PC-3 (cell line): ENCODE results near the gene IL17D.

ENCODE experiments used
- EZH2 ChIP-seq: fragments of 300-600 bp; sonication (generic); IDR thresholded peaks from one replicate; pipeline ENCODE4 v1.6.1; 2017; ENCODE audit warnings: antibody characterized with exemption, mild to moderate bottlenecking, low read length; ENCODE audit not compliant: unreplicated experiment
- EZH2phosphoT487 ChIP-seq: fragments of 300-600 bp; sonication (generic); IDR thresholded peaks from 2 replicates; pipeline ENCODE4 v1.6.1; 2018; ENCODE audit warnings: mild to moderate bottlenecking, antibody characterized with exemption, low read length, borderline replicate concordance
- TF ChIP-seq, protein P1 (sequence below): fragments of 300-600 bp; sonication (generic); conservative IDR thresholded peaks from 2 replicates; pipeline ENCODE4 v1.5.1; 2017; ENCODE audit warnings: antibody characterized with exemption, low read depth, mild to moderate bottlenecking, low read length

- TF ChIP-seq EZH2phosphoT487 (no peak), EZH2 (no peak)
- TF ChIP-seq, protein P1, sequence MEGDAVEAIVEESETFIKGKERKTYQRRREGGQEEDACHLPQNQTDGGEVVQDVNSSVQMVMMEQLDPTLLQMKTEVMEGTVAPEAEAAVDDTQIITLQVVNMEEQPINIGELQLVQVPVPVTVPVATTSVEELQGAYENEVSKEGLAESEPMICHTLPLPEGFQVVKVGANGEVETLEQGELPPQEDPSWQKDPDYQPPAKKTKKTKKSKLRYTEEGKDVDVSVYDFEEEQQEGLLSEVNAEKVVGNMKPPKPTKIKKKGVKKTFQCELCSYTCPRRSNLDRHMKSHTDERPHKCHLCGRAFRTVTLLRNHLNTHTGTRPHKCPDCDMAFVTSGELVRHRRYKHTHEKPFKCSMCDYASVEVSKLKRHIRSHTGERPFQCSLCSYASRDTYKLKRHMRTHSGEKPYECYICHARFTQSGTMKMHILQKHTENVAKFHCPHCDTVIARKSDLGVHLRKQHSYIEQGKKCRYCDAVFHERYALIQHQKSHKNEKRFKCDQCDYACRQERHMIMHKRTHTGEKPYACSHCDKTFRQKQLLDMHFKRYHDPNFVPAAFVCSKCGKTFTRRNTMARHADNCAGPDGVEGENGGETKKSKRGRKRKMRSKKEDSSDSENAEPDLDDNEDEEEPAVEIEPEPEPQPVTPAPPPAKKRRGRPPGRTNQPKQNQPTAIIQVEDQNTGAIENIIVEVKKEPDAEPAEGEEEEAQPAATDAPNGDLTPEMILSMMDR, result no peak
Observed at GRCh38 chr13:20702530-20702914, 977 bp upstream of the IL17D start.
